CD4-positive, CD25-positive, alpha-beta regulatory T cell (primary cell): Measurements from ENCODE around the gene PLXNB1. TPM values are rescaled to one million over a fixed set of nuclear protein-coding genes. Genes with fewer than 3 reads are reported as not detected.

Experiments used
- ATAC-seq, 2 donors: fragments of 150-1000 bp; cut with Tn5 transposase; one replicate each; pipeline ENCODE4 v1.10.0; 2021; ENCODE audit warnings: low read depth in 2 of 2, moderate number of reproducible peaks in 2 of 2, moderate library complexity in 1 of 2
- DNase-seq, 3 donors: peaks; one replicate each; pipeline versions ENCODE4 v3.0.0 to v3.0.0-alpha.2; 2012 to 2022; ENCODE audit warnings: mixed read lengths in 1 of 3
- H3K27ac ChIP-seq: one replicate; pipeline ENCODE4 v1.7.0; 2013; ENCODE audit warnings: mild to moderate bottlenecking, low read length; ENCODE audit not compliant: insufficient read depth, poor library complexity, severe bottlenecking
- H3K27me3 ChIP-seq: one replicate; pipeline ENCODE4 v1.7.0; 2013; ENCODE audit warnings: low read length; ENCODE audit not compliant: control insufficient read depth, insufficient read depth
- H3K36me3 ChIP-seq: one replicate; pipeline ENCODE4 v1.7.0; 2013; ENCODE audit warnings: mild to moderate bottlenecking, low read length, moderate library complexity; ENCODE audit not compliant: control insufficient read depth, insufficient read depth
- H3K4me1 ChIP-seq: 2 replicates; pipeline ENCODE4 v1.7.0; 2013; ENCODE audit warnings: mild to moderate bottlenecking, low read length; ENCODE audit not compliant: insufficient read depth, control insufficient read depth, poor library complexity, severe bottlenecking
- H3K4me3 ChIP-seq: one replicate; pipeline ENCODE4 v1.7.0; 2013; ENCODE audit warnings: low read depth, mild to moderate bottlenecking, low read length, moderate library complexity
- H3K9me3 ChIP-seq, 2 experiments: 1 replicate in 1 of 2; 2 replicates in 1 of 2; pipeline ENCODE4 v1.7.0; 2013; ENCODE audit warnings: low read length in 2 of 2, mild to moderate bottlenecking in 1 of 2, moderate library complexity in 1 of 2; ENCODE audit not compliant: control insufficient read depth in 2 of 2
- H3K27ac Mint-ChIP-seq, 3 donors: one replicate each; pipeline ENCODE4 v1.8.0; 2020 to 2022; ENCODE audit warnings: mild to moderate bottlenecking in 3 of 3, mixed read lengths in 3 of 3, moderate library complexity in 2 of 3
- H3K27me3 Mint-ChIP-seq: one replicate; pipeline ENCODE4 v1.8.0; 2022; ENCODE audit warnings: mild to moderate bottlenecking, mixed read lengths
- H3K36me3 Mint-ChIP-seq: one replicate; pipeline ENCODE4 v1.8.0; 2020; ENCODE audit warnings: mixed read lengths
- H3K4me1 Mint-ChIP-seq, 4 donors: one replicate each; pipeline ENCODE4 v1.8.0; 2020 to 2022; ENCODE audit warnings: mixed read lengths in 4 of 4, mild to moderate bottlenecking in 1 of 4
- H3K4me3 Mint-ChIP-seq, 4 donors: one replicate each; pipeline ENCODE4 v1.8.0; 2020 to 2022; ENCODE audit warnings: mild to moderate bottlenecking in 4 of 4, mixed read lengths in 4 of 4, moderate library complexity in 3 of 4
- H3K9me3 Mint-ChIP-seq, 7 donors: one replicate each; pipeline ENCODE4 v1.8.0; 2020 to 2022; ENCODE audit warnings: mixed read lengths in 7 of 7, mild to moderate bottlenecking in 3 of 7, moderate library complexity in 2 of 7
- polyA plus RNA-seq, 4 donors: library from polyadenylated mRNA; unstranded; fragments of 300-500 nt; fragmentation: Illumina TruSeq; gene quantifications; one replicate each; pipeline ENCODE4 v1.2.3, GENCODE V29; 2021
- total RNA-seq: library from RNA; stranded (reverse); gene quantifications from one replicate; pipeline ENCODE4 v1.2.3, GENCODE V29; 2022

PLXNB1 gene
- total and polyA plus RNA-seq, 5 donors from 2014 or later = 0.07 to 5.2 TPM; not detected in 3

GRCh38 chr3:48468329-48468731 is 38.4 kb upstream of the PLXNB1 start:
- H3K4me1 Mint-ChIP-seq = peaks cover 5 to 72% (median 36%) of the 10 kb centered on the region in 4 donors
- H3K27me3 Mint-ChIP-seq = no peaks in the 10 kb centered on the region
- peaks cover 14% of the 10 kb centered on the region for H3K36me3 Mint-ChIP-seq
- peaks cover 81% of the 10 kb centered on the region for H3K4me1 ChIP-seq
- peaks cover 30% of the 10 kb centered on the region for H3K36me3 ChIP-seq
- H3K4me3 ChIP-seq = no peak overlapping the region
- ATAC-seq (no peak), DNase-seq (no peak)
- H3K9me3 ChIP-seq = no peaks in the 10 kb centered on the region
- H3K27ac Mint-ChIP-seq = peak overlapping the region; percentile 52 to 90 (median 88)
- no peaks in the 10 kb centered on the region for H3K27me3 ChIP-seq
- H3K9me3 Mint-ChIP-seq = no peaks in the 10 kb centered on the region
- H3K4me3 Mint-ChIP-seq = peak overlapping the region; percentile 90 to 98 (median 95)
- peak overlapping the region; percentile 94 for H3K27ac ChIP-seq

GRCh38 chr3:48467473-48468267 is 37.8 kb upstream of the PLXNB1 start:
- Histone ChIP-seq H3K36me3 (peaks cover 30% of the 10 kb centered on the region), H3K9me3 (no peaks in the 10 kb centered on the region), H3K27ac (peak overlapping the region; percentile 94), H3K27me3 (no peaks in the 10 kb centered on the region), H3K4me3 (peak overlapping the region; percentile 78), H3K4me1 (peaks cover 77% of the 10 kb centered on the region)
- Mint-ChIP-seq H3K4me1 (peaks cover under 1 to 65% (median 30%) of the 10 kb centered on the region in 4 donors), H3K4me3 (peak overlapping the region; percentile 90 to 98 (median 95)), H3K9me3 (no peaks in the 10 kb centered on the region), H3K36me3 (peaks cover 14% of the 10 kb centered on the region), H3K27me3 (no peaks in the 10 kb centered on the region), H3K27ac (peak overlapping the region; percentile 90 to 97 (median 96))
- DNase-seq = no peak
- no peak for ATAC-seq

GRCh38 chr3:48467110-48467454 is 37.2 kb upstream of the PLXNB1 start:
- DNase-seq (no peak), ATAC-seq (no peak)
- Histone ChIP-seq H3K27me3 (no peaks in the 10 kb centered on the region), H3K27ac (peak overlapping the region; percentile 94), H3K4me3 (peak overlapping the region; percentile 78), H3K9me3 (no peaks in the 10 kb centered on the region), H3K4me1 (peaks cover 71% of the 10 kb centered on the region), H3K36me3 (peaks cover 30% of the 10 kb centered on the region)
- H3K27me3 Mint-ChIP-seq = no peaks in the 10 kb centered on the region
- peak overlapping the region; percentile 90 to 98 (median 95) for H3K4me3 Mint-ChIP-seq
- H3K36me3 Mint-ChIP-seq = peaks cover 14% of the 10 kb centered on the region
- peak overlapping the region; percentile 90 to 97 (median 96) for H3K27ac Mint-ChIP-seq
- H3K9me3 Mint-ChIP-seq = no peaks in the 10 kb centered on the region
- peaks cover 0 to 64% (median 29%) of the 10 kb centered on the region in 4 donors for H3K4me1 Mint-ChIP-seq

GRCh38 chr3:48466386-48467109 is 36.7 kb upstream of the PLXNB1 start:
- DNase-seq (peak in 1 of 3 donors; percentile 61), ATAC-seq (peak; percentile 24 to 40)
- peak overlapping the region; percentile 94 for H3K27ac ChIP-seq
- no peaks in the 10 kb centered on the region for H3K9me3 Mint-ChIP-seq
- H3K36me3 ChIP-seq = peaks cover 30% of the 10 kb centered on the region
- no peaks in the 10 kb centered on the region for H3K27me3 Mint-ChIP-seq
- H3K27me3 ChIP-seq = no peaks in the 10 kb centered on the region
- H3K4me3 ChIP-seq = peak overlapping the region; percentile 78
- peak overlapping the region; percentile 90 to 97 (median 96) for H3K27ac Mint-ChIP-seq
- H3K4me3 Mint-ChIP-seq = peak overlapping the region; percentile 90 to 98 (median 95)
- peaks cover 14% of the 10 kb centered on the region for H3K36me3 Mint-ChIP-seq
- no peaks in the 10 kb centered on the region for H3K9me3 ChIP-seq
- H3K4me1 ChIP-seq = peaks cover 65% of the 10 kb centered on the region
- peaks cover 0 to 62% (median 29%) of the 10 kb centered on the region in 4 donors for H3K4me1 Mint-ChIP-seq

GRCh38 chr3:48465531-48466378 is 35.9 kb upstream of the PLXNB1 start:
- Histone ChIP-seq H3K4me1 (peaks cover 58% of the 10 kb centered on the region), H3K4me3 (peak overlapping the region; percentile 78), H3K27ac (peak overlapping the region; percentile 94), H3K36me3 (peaks cover 37% of the 10 kb centered on the region), H3K9me3 (no peaks in the 10 kb centered on the region), H3K27me3 (no peaks in the 10 kb centered on the region)
- peaks cover 0 to 57% (median 30%) of the 10 kb centered on the region in 4 donors for H3K4me1 Mint-ChIP-seq
- H3K36me3 Mint-ChIP-seq = peaks cover 19% of the 10 kb centered on the region
- DNase-seq (peak; percentile 64 to 89 (median 77)), ATAC-seq (peak; percentile 93)
- no peaks in the 10 kb centered on the region for H3K9me3 Mint-ChIP-seq
- H3K4me3 Mint-ChIP-seq = peak overlapping the region; percentile 90 to 98 (median 95)
- H3K27ac Mint-ChIP-seq = peak overlapping the region; percentile 90 to 97 (median 96)
- no peaks in the 10 kb centered on the region for H3K27me3 Mint-ChIP-seq

- Histone ChIP-seq H3K27ac (peak overlapping the region; percentile 94), H3K4me1 (peaks cover 52% of the 10 kb centered on the region), H3K36me3 (peaks cover 42% of the 10 kb centered on the region), H3K4me3 (no peak overlapping the region), H3K9me3 (no peaks in the 10 kb centered on the region), H3K27me3 (no peaks in the 10 kb centered on the region)
- H3K9me3 Mint-ChIP-seq = no peaks in the 10 kb centered on the region
- H3K4me3 Mint-ChIP-seq = peak overlapping the region; percentile 90 to 98 (median 95)
- no peak for DNase-seq
- peaks cover 0 to 53% (median 30%) of the 10 kb centered on the region in 4 donors for H3K4me1 Mint-ChIP-seq
- H3K36me3 Mint-ChIP-seq = peaks cover 20% of the 10 kb centered on the region
- H3K27me3 Mint-ChIP-seq = no peaks in the 10 kb centered on the region
- ATAC-seq = no peak
- H3K27ac Mint-ChIP-seq = peak overlapping the region; percentile 90 to 97 (median 96)
Measured at GRCh38 chr3:48465237-48465530, 35.3 kb upstream of the PLXNB1 start.

- H3K27ac ChIP-seq = peak overlapping the region; percentile 94
- no peaks in the 10 kb centered on the region for H3K27me3 Mint-ChIP-seq
- peak overlapping the region in 1 of 3 donors; percentile 90 for H3K27ac Mint-ChIP-seq
- H3K9me3 ChIP-seq = no peaks in the 10 kb centered on the region
- H3K4me3 Mint-ChIP-seq = peak overlapping the region in 3 of 4 donors; percentile 95 to 98 (median 95)
- DNase-seq (no peak), ATAC-seq (no peak)
- peaks cover 48% of the 10 kb centered on the region for H3K4me1 ChIP-seq
- peaks cover 0 to 49% (median 27%) of the 10 kb centered on the region in 4 donors for H3K4me1 Mint-ChIP-seq
- no peaks in the 10 kb centered on the region for H3K27me3 ChIP-seq
- H3K36me3 ChIP-seq = peaks cover 44% of the 10 kb centered on the region
- H3K4me3 ChIP-seq = no peak overlapping the region
- no peaks in the 10 kb centered on the region for H3K9me3 Mint-ChIP-seq
- H3K36me3 Mint-ChIP-seq = peaks cover 16% of the 10 kb centered on the region
Measured at GRCh38 chr3:48464713-48465221, 34.9 kb upstream of the PLXNB1 start.
